GM18508 (cell line): ENCODE measurements around the gene CTAG1B.
"Not testable (repeated sequence)": the region's sequence is repeated elsewhere in the genome, so short reads cannot be mapped to it uniquely, and the experiment has no call there.

Source experiments
- ATAC-seq: cut with Tn5 transposase; IDR thresholded peaks from one replicate; pipeline ENCODE4 v1.9.1; 2021; ENCODE audit warnings: moderate number of reproducible peaks; ENCODE audit not compliant: insufficient read depth, unreplicated experiment

Gene CTAG1B

DNA sequence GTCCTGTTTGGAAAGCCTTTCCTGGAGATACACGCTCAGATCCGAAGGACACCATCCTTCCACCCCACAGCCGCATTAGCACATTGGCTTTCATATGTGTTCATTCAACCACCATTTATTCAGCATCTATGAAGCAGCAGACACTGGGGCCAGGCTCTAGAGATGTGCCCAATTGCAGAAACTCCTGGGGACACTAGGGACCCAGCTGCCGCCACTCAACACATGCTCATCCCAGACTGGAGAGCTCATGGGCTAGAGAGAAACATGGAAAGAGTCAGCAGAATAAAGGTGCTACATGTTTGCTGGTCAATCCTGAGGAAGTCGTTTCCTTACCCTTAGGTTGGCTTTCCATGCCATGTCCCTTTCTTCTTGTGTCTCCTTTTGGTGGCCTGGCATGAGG is 26.6 kb downstream of the CTAG1B start:
- no peak for ATAC-seq

DNA sequence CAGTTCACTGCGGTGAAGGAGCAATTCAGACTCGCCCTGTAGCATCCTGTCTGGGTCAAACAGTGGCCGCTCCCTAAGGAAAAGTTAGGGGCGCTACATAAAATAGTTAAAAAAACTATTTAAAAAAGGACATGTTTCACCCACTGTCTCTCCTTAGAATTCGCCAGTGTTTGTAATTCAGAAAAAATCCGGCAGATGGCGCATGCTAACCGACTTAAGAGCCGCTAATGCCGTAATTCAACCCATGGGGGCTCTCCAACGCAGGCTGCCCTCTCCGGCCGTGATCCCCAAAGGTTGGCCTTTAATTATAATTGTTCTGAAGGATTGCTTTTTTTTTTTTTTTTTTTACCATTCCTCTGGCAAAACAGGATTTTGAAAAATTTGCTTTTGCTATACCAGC is 28.7 kb downstream of the CTAG1B start:
- ATAC-seq: not testable (repeated sequence)

DNA sequence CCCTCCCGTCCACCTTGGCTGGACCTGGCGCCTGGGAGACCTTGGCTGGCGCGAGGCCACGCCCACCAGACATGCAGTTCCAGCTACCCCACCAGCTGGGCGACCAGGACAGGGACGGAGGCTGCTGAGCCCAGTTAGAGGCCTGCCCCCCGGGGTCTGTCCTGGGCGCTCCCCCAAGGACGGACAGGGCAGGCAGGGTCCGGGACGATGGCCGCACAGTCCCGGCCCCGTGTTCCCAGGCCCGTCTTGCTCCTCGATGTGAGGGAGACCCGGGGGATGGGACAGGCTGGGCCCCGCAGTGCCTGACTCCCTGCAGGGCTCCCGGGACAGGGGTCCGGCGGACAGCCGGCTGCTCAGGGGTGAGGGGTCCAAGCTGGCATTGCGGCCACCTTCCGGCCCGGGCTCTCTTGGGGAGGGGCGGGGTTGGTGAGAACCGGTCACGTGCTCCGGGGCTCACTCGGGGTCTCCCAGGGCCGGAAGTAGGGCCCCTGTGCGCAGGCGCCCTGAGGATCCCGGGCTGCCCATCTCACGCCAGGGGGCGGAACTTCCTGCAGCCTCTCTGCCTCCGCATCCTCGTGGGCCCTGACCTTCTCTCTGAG is 34.4 kb downstream of the CTAG1B start, which contains the start of gene CTAG1A:
CTAG1A (plus strand) TSS at position 549 of the 599 bp plus-strand sequence. CDS start 74 bp downstream, outside the sequence.
- not testable (repeated sequence) for ATAC-seq

DNA sequence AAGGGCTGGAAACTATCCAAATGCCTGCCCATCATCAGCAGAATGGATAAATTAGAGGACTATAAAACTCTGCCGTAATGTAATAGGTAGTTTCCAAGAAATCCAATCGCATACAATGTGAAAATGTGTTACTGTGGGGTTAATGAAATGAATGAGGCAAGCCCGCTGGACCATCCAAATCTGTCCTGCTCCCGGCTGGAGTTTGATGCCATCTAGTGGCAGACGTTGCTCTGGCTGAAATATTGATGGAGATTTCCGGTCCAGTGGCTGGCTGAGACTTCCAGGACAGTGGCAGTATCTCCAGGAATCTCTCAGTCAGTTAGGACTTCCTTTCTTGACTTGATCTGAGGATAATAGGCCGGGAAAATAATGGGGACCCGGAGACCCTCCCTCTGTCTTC is 36.1 kb downstream of the CTAG1B start:
- not testable (repeated sequence) for ATAC-seq

DNA sequence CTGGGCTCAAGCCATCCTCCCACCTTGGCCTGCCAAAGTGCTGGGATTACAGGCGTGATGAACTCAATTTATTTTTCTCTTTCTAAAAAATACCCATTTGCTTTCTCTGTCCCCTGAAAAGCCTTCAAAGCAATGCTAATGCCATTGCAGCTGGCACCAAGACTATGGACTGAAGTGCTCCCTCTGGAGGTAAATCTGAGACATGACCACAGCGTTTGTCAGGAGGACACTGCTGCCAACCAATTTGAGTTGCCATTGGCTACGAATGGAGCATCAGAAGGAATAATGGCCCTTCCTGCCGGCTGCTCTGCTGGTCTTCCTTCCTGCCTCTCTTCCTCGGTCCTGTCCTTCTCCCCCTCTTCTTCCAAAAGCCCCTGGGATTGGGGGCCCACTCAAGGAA is 44.0 kb downstream of the CTAG1B start:
- not testable (repeated sequence) for ATAC-seq

DNA sequence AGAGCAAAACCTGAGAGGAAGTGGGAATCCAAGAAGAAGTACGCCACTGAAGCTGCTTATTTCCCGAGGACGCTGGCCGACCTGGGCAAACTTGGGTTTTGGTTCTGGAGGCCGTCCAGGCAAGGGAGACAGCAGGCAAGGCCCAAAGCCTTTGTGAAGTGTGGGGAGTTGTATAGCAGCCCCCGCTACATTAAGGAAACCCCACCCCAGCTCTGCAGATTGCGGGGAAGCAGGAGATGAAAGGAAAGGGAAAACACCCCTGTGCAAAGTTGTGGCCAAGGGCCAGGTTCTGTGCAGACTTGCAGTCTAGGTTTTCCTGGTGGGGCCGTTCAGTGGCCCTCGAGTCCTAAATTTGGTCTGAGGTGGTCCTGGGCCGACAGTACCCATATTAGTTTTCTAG is 46.0 kb downstream of the CTAG1B start:
- not testable (repeated sequence) for ATAC-seq

DNA sequence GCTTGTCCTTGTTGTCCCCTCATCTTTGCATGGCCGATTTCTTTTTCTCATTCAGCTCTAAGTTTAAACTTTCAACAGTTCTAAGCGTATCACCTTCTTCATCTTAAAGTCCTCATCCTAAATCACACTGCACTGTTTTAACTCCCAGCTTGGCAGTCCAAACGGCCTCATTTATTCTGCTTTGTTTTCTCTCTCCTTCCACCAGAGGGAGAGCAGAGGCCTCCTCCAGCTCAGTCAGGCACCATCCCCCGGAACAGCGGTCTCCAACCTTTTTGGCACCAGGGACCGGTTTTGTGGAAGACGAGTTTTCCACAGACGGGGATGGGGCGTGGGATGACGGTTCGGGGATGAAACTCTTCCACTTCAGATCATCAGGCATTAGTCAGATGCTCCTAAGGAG is 48.7 kb downstream of the CTAG1B start:
- not testable (repeated sequence) for ATAC-seq
